HG03432 (cell line): Measurements from ENCODE around the gene RELCH.

ENCODE experiments used
- ATAC-seq: cut with Tn5 transposase; IDR thresholded peaks from one replicate; pipeline ENCODE4 v1.9.1; 2021; ENCODE audit warnings: mild to moderate bottlenecking, moderate library complexity; ENCODE audit not compliant: unreplicated experiment

The RELCH gene

GRCh38 chr18:62189208-62189607 is 2.2 kb downstream of the RELCH start:
- ATAC-seq: no peak

DNA sequence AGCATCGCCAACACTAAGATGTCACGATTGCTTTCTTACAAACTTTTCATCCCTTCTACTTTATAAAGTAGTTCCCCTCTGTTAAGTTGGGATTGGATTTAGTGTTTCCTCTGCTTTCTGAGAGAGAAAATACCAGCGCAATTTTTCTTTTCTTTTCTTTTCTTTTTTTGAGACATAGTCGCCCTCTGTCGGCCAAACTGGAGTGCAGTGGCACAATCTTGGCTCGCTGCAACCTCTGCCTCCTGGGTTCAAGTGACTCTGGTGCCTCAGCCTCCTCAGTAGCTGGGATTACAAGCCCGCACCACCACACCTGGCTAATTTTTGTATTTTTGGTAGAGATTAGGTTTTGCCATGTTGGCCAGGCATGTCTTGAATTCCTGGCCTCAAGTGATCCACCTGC is 9.0 kb downstream of the RELCH start:
- ATAC-seq: no peak

GRCh38 chr18:62196980-62197379 is 9.9 kb downstream of the RELCH start:
- ATAC-seq: no peak

DNA sequence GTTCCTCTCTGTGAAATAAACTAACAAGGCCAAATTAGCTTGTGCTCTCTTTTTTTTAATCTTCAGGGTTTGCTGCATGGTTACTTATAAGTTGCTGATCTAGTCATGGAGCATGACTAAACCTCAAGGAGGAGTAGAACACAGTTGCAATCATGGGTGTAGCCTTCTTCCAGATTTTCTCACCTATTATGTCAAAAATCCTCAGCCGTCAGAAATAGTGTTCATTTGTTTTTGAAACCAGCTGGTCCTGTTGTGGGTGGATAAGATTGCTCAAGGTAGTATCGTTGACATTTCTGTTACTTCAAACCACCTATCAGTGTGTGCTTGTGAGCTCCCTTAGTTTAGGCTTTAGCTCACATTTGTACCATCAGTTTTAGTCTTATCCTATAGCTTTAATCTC is 11.2 kb downstream of the RELCH start:
- no peak for ATAC-seq

DNA sequence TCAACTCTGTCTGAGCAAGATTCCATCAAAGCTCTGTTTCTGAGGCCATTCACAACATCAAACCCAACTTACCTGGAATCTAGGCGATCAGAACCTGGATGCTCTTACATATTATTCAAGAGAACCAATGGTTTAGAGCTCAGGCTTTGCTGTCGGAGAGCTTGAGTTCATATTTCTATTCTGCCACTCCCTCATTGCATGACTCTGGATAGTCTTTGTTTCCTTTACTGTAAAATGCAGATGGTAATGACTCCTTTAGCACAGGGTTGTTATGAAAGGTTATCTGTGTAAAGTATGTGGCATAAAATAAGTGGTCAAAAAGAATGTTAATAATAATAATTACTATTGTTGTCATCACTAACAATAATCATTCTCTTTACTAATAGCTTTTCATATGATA is 12.6 kb downstream of the RELCH start:
- no peak for ATAC-seq

DNA sequence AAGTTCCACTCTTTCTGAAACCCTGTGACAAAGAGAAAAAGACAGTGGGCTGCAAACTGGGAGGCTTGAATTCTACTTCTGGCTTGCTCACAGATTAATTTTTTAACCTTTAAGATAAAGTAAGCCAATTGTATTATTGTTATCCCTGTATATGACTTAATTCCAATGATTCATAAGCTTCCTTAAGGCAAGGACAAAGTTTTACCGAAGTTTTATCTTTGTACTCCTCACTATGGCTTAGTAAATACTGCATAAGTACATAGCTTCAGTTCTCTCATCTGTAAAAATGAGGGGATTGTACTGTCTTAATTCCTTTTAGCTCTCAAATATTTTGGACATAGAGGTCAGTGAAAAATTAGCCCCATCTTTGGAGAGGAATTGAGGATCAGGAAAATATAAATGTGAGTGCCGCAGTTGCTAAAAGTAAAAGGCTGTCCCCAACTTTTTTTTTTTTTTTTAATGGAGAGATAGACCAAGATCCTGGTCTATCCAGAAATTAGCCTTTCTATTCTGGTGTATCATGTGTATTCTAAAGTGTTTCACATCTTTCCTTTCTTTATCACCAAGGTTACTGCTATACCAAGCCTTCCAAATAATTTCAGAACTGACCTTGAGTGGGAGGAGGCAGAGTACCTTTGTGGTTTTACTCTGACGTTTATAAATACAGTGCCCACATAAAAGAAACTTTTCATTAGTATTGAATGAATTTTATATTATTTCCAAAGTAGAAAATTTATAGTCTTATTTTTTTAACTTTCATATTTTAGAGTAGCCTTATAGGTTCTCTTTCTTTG is 13.3 kb downstream of the RELCH start:
- no peak for ATAC-seq

- ATAC-seq: no peak
Observed at GRCh38 chr18:62201870-62202269, 14.8 kb downstream of the RELCH start.

GRCh38 chr18:62205824-62206223 is 18.8 kb downstream of the RELCH start:
- ATAC-seq: no peak

DNA sequence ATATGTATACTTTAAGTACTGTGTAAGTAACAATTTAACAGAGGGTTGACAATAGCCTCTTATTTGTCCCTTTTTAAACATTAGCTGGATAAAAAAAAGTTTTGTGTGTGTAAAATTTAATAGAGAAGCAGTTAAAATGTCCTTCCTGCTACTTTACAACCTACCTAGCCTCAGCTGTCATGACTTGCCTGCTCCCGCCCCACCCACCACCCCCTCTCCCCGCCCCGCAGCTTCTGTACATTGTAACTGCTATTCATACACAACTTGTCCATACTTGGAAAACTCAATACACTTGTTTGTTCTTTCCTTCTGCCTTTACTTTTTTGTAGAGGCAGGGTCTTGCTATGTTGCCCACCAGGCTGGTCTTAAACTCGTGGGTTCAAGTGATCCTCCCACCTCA is 19.5 kb downstream of the RELCH start:
- no peak for ATAC-seq

DNA sequence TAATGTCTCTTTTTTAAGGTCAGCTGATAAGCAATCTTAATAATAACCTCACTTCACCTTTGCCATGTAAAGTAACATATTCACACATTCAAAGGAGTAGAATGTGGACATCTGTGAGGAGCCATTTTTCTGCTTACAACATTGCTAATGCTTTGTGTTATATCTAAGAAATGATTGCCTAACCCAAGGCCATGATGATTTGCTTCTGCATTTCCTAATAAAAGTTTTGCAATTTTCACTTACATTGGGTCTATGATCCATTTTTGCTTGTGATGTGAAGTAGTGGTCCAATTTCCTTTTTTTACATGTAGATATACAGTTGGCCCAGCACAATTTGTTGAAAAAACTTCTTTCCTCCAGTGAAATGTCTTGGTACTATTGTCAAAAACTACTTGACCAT is 22.0 kb downstream of the RELCH start:
- no peak for ATAC-seq

GRCh38 chr18:62210138-62210537 is 23.1 kb downstream of the RELCH start:
- ATAC-seq: no peak

GRCh38 chr18:62211325-62211828 is 24.3 kb downstream of the RELCH start:
- ATAC-seq: no peak

DNA sequence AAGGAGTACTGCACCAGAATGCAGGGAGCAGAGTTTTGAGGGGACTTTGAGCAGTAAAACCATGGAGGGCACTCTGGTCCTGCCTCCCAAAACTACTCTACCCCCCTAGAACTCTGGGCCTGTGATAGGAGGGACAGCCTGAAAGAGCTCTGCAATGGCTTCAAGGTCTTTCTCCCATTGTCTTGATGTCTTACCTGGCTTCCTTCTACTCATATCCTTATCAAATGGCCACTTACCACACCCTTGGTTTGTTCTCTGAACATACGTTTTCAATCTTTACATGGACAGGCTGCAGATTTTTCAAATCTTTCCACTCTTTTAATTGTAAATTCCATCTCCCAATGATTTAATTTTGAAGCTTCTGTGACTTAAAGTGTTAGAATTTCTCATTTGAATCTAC is 27.7 kb downstream of the RELCH start:
- no peak for ATAC-seq

- no peak for ATAC-seq
Observed at GRCh38 chr18:62224229-62224628, 37.2 kb downstream of the RELCH start.

DNA sequence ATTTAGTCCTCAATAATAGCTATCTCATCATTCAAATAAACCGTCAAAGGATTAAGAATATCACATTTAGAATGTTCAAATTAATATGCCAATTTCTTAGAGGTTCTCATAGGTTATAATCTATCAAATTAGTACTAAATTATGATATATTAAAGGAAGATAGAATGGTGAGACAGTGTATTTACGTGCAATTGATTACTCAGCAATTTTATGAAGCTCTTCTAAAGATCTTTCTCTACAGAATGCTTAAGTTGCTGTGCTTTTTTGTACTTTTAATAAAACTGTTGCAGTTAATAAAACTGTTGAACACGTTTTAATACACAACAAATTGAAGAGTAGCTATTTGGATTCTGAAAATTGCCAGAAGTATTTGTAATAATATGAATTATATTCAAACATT is 39.0 kb downstream of the RELCH start:
- ATAC-seq: no peak

- ATAC-seq: no peak
Observed at GRCh38 chr18:62236252-62236651, 49.2 kb downstream of the RELCH start.

DNA sequence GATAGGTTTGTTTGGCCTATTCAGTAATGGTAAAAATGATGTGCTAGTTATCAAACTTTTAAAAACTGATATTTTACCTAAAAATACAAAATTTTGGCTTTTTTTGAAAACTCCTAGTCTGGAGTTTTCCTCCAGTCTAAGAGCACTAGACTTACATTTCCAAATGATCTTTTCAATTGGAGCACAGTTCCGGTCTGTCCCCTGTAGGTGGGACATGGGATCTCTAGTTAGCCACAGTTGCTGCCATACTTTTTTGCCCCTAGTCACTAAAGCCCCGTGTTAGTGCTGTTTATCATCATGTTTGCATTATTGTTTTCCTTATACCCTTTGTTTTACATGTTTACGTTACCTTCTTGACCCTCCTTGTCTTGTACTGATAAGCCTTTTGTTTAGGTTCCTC is 52.4 kb downstream of the RELCH start:
- no peak for ATAC-seq

DNA sequence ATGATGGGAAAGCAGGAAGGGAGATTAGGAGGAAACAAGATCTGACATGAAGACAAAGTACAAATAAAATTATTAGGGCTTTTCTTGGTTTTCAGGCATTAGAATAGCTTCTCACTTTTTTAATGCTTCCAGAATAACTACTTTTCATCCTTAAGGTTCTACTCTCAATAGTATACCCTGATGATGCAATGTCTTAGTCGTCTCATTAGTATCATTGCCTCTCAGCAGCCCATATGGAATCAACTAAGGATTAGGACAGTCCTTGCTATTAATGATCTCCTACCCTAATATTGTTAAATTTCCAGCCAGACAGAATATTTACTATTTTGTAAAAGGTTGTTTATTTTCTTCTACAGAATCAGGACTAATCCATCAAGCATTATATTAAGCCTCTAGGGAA is 55.9 kb downstream of the RELCH start:
- ATAC-seq: no peak

DNA sequence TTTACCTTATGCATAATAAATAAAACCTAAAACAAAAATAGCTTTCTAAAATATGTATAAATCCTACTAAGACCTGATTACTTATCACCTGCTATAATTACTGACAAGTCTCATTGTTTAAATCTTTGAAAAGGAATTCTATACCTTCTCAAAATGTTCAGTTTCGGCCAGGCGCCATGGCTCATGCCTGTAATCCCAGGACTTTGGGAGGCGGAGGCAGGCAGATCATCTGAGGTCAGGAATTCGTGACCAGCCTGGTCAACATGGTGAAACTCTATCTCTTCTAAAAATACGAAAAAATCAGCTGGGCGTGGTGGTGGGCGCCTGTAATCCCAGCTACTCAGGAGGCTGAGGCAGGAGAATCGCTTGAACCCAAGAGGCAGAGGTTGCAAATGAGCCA is 58.1 kb downstream of the RELCH start:
- ATAC-seq: no peak

GRCh38 chr18:62245699-62246098 is 58.6 kb downstream of the RELCH start:
- no peak for ATAC-seq

DNA sequence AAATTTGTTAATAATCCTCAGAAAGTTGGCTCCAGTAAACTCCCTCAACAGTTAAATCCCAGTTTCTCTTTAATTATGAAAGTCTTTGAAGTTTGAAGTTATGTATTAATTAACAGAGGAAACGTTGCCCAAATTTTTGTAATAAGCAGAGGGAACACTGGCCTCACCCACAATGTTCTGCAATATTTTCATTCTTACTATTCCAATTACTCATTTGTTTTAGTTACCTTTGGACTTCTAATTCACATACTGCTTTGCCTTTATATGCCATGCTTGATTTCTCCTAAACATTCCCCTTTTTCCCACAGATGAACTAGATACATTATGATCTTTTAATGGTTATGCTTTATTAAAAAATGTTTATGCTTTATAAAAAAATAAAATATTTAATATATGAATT is 61.3 kb downstream of the RELCH start:
- ATAC-seq: no peak

- ATAC-seq: peak; percentile 69
Observed at GRCh38 chr18:62249478-62250097, 62.5 kb downstream of the RELCH start.

- no peak for ATAC-seq
Observed at GRCh38 chr18:62250475-62250874, 63.4 kb downstream of the RELCH start.
